ENCODE data around the gene HES3. TPM values are rescaled to one million over a fixed set of nuclear protein-coding genes. Genes with fewer than 3 reads are reported as not detected.

Gene HES3
- total RNA-seq, 1 experiment from 2014 or later = not detected

- DNase-seq (ENCODE audit: low spot score) = no peak
Measured at GRCh38 chr1:6279613-6280383, 35.8 kb downstream of the HES3 start.

GRCh38 chr1:6280761-6281451 lies 36.9 kb downstream of the HES3 start:
- no peak for DNase-seq (ENCODE audit: low spot score)

GRCh38 chr1:6281511-6282402 lies 37.8 kb downstream of the HES3 start:
- no peak for DNase-seq (ENCODE audit: low spot score)

- DNase-seq (ENCODE audit: low spot score) = no peak
Measured at GRCh38 chr1:6282577-6283270, 38.7 kb downstream of the HES3 start.

GRCh38 chr1:6285336-6285735 lies 41.4 kb downstream of the HES3 start:
- DNase-seq (ENCODE audit: low spot score) = no peak

- no peak for DNase-seq (ENCODE audit: low spot score)
Measured at GRCh38 chr1:6286266-6286665, 42.3 kb downstream of the HES3 start.

- no peak for DNase-seq (ENCODE audit: low spot score)
Measured at GRCh38 chr1:6287029-6287428, 43.0 kb downstream of the HES3 start.

GRCh38 chr1:6287431-6287886 lies 43.5 kb downstream of the HES3 start:
- DNase-seq (ENCODE audit: low spot score) = no peak

GRCh38 chr1:6288026-6288425 lies 44.0 kb downstream of the HES3 start:
- DNase-seq (ENCODE audit: low spot score) = no peak

- DNase-seq (ENCODE audit: low spot score) = no peak
Measured at GRCh38 chr1:6288665-6289064, 44.7 kb downstream of the HES3 start.

- no peak for DNase-seq (ENCODE audit: low spot score)
Measured at GRCh38 chr1:6292102-6292501, 48.1 kb downstream of the HES3 start.

GRCh38 chr1:6294080-6294889 lies 50.3 kb downstream of the HES3 start:
- DNase-seq (ENCODE audit: low spot score) = no peak

GRCh38 chr1:6294890-6295556 lies 51.0 kb downstream of the HES3 start:
- no peak for DNase-seq (ENCODE audit: low spot score)

Other genes starting within 250 kb of the HES3 start
- 4.7 and 14.4 TPM in 2 replicates for gene KCNAB2, start 198.3 kb upstream of the HES3 start, total RNA-seq (2014; rRNA removed; shearing (Covaris generic))
- 0.98 TPM in 2 replicates for gene CHD5, start 63.9 kb upstream of the HES3 start, total RNA-seq (2014; rRNA removed; shearing (Covaris generic))
- 88.4 and 112 TPM in 2 replicates for gene RPL22, start 44.6 kb upstream of the HES3 start, total RNA-seq (2014; rRNA removed; shearing (Covaris generic))
- gene RNF207, start 38.1 kb upstream of the HES3 start, total RNA-seq (2014; rRNA removed; shearing (Covaris generic)) = 4.0 and 6.3 TPM in 2 replicates
- gene ICMT, start 8.2 kb upstream of the HES3 start, total RNA-seq (2014; rRNA removed; shearing (Covaris generic)) = 62.7 and 66.4 TPM in 2 replicates
- 4.1 and 5.0 TPM in 2 replicates for gene GPR153, start 16.9 kb downstream of the HES3 start, total RNA-seq (2014; rRNA removed; shearing (Covaris generic))
- 44.2 and 55.3 TPM in 2 replicates for gene ACOT7, start 149.6 kb downstream of the HES3 start, total RNA-seq (2014; rRNA removed; shearing (Covaris generic))
- 2.0 and 3.9 TPM in 2 replicates for gene HES2, start 175.7 kb downstream of the HES3 start, total RNA-seq (2014; rRNA removed; shearing (Covaris generic))
- 4.0 TPM in 1 of 2 replicates, not detected in the other for gene ESPN, start 180.6 kb downstream of the HES3 start, total RNA-seq (2014; rRNA removed; shearing (Covaris generic))
- gene TNFRSF25, start 222.0 kb downstream of the HES3 start, total RNA-seq (2014; rRNA removed; shearing (Covaris generic)) = 5.1 and 6.2 TPM in 2 replicates
- 8.6 and 10.1 TPM in 2 replicates for gene PLEKHG5, start 247.5 kb downstream of the HES3 start, total RNA-seq (2014; rRNA removed; shearing (Covaris generic))